Ectodermal cell (in vitro differentiated cells): ENCODE data around the gene NUDT2.

Experiments used
- H3K27ac ChIP-seq: 2 replicates; pipeline ENCODE4 v1.7.0; 2013; ENCODE audit warnings: mild to moderate bottlenecking, low read depth, low read length; ENCODE audit not compliant: insufficient read depth, poor library complexity, severe bottlenecking
- H3K27me3 ChIP-seq: 2 replicates; pipeline ENCODE4 v1.7.0; 2013; ENCODE audit warnings: mild to moderate bottlenecking, low read length; ENCODE audit not compliant: insufficient read depth, control insufficient read depth, poor library complexity, severe bottlenecking
- H3K36me3 ChIP-seq: one replicate; pipeline ENCODE4 v1.7.0; 2013; ENCODE audit warnings: low read length; ENCODE audit not compliant: control insufficient read depth, insufficient read depth
- H3K4me1 ChIP-seq: one replicate; pipeline ENCODE4 v1.7.0; 2013; ENCODE audit warnings: low read length; ENCODE audit not compliant: control insufficient read depth, insufficient read depth
- H3K4me3 ChIP-seq: 2 replicates; pipeline ENCODE4 v1.7.0; 2013; ENCODE audit warnings: low read depth, low read length, control low read depth; ENCODE audit not compliant: insufficient read depth
- H3K9me3 ChIP-seq: 2 replicates; pipeline ENCODE4 v1.7.0; 2013; ENCODE audit warnings: mild to moderate bottlenecking, low read length, moderate library complexity; ENCODE audit not compliant: control insufficient read depth
- WGBS, 2 experiments: methylation state at CpG; one replicate each; pipeline ENCODE4 v1.1.7; 2013; ENCODE audit warnings: missing lambda C conversion rate in 2 of 2; 5-methylcytosine and 5-hydroxymethylcytosine counted together

The NUDT2 gene

DNA sequence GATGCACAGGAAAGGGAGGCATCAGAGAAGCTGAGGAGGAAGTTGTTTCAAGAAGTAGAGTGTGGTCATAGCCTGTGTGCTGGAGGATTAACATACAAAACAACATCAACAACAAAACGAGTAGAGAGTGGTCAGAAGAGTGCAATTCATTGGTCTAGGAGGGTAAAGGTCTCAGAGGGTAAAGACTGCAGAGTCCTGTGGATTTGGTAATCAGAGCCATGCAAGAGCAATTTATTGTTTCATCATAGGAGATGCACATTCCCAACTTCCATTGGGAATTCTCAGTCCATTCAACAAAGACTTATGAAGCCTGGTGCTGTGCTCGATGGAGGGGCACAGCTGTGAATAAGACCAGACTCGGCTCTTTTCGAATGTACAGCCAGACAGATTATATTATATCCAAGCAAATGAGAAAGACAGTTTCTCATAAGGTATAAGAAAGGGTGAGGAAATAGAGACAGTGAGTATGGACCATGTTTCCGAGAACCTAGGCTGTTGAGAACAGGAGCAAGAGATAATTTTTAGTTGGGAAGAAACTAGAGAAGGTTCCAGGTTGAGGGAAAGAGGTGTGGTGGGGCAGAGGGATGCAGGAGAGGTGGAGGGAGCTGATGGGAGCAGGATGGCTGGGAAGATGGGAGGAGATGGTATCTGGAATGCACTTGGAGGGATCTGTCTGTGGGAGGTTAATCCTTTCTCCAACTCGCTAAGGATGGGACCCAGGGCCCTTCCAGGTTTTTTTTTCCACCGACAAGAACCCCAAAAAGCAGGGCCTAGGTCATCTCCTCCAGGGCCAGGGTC lies 55.2 kb downstream of the NUDT2 start:
- 90 to 92% methylated on average over 6 to 7 of the region's 7 CpGs for WGBS, 2 experiments
- peaks cover 10% of the 10 kb centered on the region for H3K4me1 ChIP-seq
- no peaks in the 10 kb centered on the region for H3K9me3 ChIP-seq
- no peaks in the 10 kb centered on the region for H3K36me3 ChIP-seq
- H3K27ac ChIP-seq: no peak overlapping the region
- H3K27me3 ChIP-seq: peaks cover 42% of the 10 kb centered on the region
- no peak overlapping the region for H3K4me3 ChIP-seq

DNA sequence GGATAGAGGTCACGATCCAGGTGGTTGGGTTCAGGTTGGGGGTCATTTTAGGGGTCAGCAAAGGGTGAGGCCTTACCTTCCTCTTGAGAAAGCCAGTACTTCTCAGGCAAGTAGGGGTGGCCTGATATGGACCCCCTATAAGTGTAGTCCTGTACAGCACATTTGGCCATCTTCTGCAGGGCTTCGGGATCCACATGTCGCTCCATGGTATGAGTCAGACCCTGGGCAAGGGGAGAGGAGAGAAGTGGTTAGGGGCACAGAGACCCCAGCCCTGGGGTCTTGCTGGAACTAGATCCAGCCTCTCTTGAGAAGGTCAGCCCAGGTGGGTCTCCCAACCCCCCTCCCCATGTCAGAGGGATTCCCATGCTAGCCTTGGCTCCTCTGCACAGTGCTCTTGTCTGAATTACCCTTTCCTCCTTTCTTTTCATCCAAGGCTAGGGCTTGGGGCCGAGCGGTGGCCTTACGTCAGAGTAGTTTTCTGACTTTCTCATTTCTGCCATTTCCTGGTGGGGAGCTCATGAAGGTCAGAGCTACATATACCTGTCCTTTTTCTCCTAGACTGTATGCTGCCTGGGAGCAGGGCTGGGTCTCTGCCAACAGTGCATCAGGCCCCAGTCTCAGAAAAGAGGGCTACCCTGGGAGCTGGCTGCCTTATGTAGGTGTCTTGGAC lies 56.3 kb downstream of the NUDT2 start:
- Histone ChIP-seq H3K4me1 (peaks cover 4% of the 10 kb centered on the region), H3K27ac (no peak overlapping the region), H3K36me3 (no peaks in the 10 kb centered on the region), H3K4me3 (no peak overlapping the region), H3K27me3 (peaks cover 30% of the 10 kb centered on the region), H3K9me3 (no peaks in the 10 kb centered on the region)
- 92 to 97% methylated on average over 6 of the region's 6 CpGs for WGBS, 2 experiments

DNA sequence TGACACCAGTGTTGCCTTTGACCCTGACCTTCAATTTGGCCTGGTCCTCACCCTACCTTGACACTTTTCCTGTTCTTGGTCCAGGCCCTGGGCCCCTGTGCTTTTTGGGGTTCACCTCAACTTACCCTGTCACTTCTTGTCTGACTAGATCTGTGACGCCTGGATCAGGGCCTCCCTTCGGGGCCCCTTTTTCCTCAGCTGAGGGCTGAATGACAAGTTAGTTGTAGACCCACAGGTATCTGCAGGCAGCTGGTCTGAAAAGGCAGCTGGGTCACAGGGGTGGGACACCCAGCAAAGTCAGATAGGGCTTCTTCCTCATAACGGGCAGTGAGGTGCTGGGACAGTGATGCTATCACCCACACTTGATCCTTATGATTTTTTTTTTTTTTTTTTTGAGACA lies 57.3 kb downstream of the NUDT2 start:
- no peaks in the 10 kb centered on the region for H3K4me1 ChIP-seq
- peaks cover 29% of the 10 kb centered on the region for H3K27me3 ChIP-seq
- no peaks in the 10 kb centered on the region for H3K9me3 ChIP-seq
- WGBS, 2 experiments: 87 to 96% methylated on average over 3 of the region's 3 CpGs
- no peak overlapping the region for H3K27ac ChIP-seq
- no peak overlapping the region for H3K4me3 ChIP-seq
- no peaks in the 10 kb centered on the region for H3K36me3 ChIP-seq

DNA sequence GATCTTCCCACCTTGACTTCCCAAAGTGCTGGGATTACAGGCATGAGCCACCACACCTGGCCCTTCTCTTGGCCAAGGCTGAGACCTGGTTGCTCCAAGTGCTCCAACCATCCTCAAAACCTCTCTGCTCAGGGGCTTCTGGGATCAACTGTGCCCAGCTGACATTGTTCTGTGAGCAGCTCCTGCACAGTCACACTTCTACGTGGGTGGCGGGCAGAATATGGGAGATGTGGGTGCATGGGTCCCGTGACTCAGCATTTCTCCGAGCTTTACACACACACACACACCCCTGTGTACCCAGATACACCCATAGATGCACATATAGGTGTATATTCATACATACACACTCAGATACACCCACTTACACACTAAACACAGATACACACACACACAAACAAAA lies 57.9 kb downstream of the NUDT2 start:
- Histone ChIP-seq H3K27ac (no peak overlapping the region), H3K4me1 (no peaks in the 10 kb centered on the region), H3K36me3 (no peaks in the 10 kb centered on the region), H3K27me3 (peaks cover 29% of the 10 kb centered on the region), H3K9me3 (no peaks in the 10 kb centered on the region), H3K4me3 (no peak overlapping the region)
- WGBS, 2 experiments: 87 to 97% methylated on average over 4 of the region's 4 CpGs

DNA sequence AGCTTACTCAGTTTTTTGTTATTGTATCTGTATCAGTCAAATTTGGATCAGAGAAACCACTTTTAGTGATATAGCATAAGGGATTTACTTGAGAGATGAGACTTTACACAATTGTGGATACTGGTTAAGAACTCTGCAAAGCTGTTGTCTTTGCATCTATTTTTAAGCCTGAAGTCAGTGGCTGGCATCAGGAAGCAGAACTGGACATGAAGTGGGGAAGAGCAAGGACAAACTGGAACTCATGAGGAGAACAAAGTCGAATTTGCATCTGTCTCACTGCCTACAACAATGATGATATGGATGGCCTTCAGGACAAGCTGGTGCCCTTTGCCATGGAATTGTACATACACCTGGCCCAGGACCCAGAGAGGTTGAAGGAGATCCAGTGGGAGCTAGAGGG lies 63.1 kb downstream of the NUDT2 start:
- H3K9me3 ChIP-seq: no peaks in the 10 kb centered on the region
- H3K4me1 ChIP-seq: no peaks in the 10 kb centered on the region
- no peaks in the 10 kb centered on the region for H3K36me3 ChIP-seq
- no peak overlapping the region for H3K27ac ChIP-seq
- H3K27me3 ChIP-seq: peaks cover 14% of the 10 kb centered on the region
- H3K4me3 ChIP-seq: no peak overlapping the region
- 72 to 74% methylated on average over 1 of the region's 1 CpG for WGBS, 2 experiments
